ENCODE measurements around the gene ZNF600. TPM values are rescaled to one million over a fixed set of nuclear protein-coding genes. Genes with fewer than 3 reads are reported as not detected.
"Not testable (repeated sequence)": the region's sequence is repeated elsewhere in the genome, so short reads cannot be mapped to it uniquely, and the experiment has no call there.

The ZNF600 gene
- total and polyA plus RNA-seq, 2 of the 13 experiments (the other 11 are each of a cell fraction or from before 2014, with no cell fraction given) = 15.0 to 16.4 TPM

GRCh38 chr19:52786464-52787354 lies at the start of gene ZNF600 (continued):
- TF ChIP-seq IRF9 (CRISPR knock-in tag; IDR thresholded peaks at IDR 0.05; ENCODE audit: borderline replicate concordance) = peak; percentile 32; the same call in 1 of the 2 replicates
- TF ChIP-seq THAP11 (CRISPR knock-in tag; IDR thresholded peaks at IDR 0.05) = peak; percentile 63
- TF ChIP-seq ZNF782 (CRISPR knock-in tag; IDR thresholded peaks at IDR 0.05; ENCODE audit: borderline replicate concordance) = peak; percentile 31; the same call in 1 of the 2 replicates
- TF ChIP-seq SALL1 (CRISPR knock-in tag; IDR thresholded peaks at IDR 0.05) = 0 out of 2 replicates have a peak, but pooled peaks have one; percentile 49
- peak; percentile 64 for TF ChIP-seq RBFOX2 (IDR thresholded peaks at IDR 0.05; ENCODE audit: low read depth, low read length)
- peak; percentile 8; the same call in 1 of the 2 replicates for TF ChIP-seq RARA (CRISPR knock-in tag; IDR thresholded peaks at IDR 0.05)
- peak; percentile 75 for TF ChIP-seq POGZ (CRISPR knock-in tag; IDR thresholded peaks at IDR 0.05)
- peak; percentile 72 to 87 for TF ChIP-seq POLR2A (IDR thresholded peaks at IDR 0.05; ENCODE audit: insufficient read depth in 1 of 2, low read depth in 2 of 2, low read length in 2 of 2)
- TF ChIP-seq TOPORS (CRISPR knock-in tag; IDR thresholded peaks at IDR 0.05) = 0 out of 2 replicates have a peak, but pooled peaks have one; percentile 64
- TF ChIP-seq GATAD2A (CRISPR knock-in tag; IDR thresholded peaks at IDR 0.05) = peak; percentile 27; the same call in 1 of the 2 replicates
- 0 out of 2 replicates have a peak, but pooled peaks have one; percentile 49 for TF ChIP-seq ZNF280B (CRISPR knock-in tag; IDR thresholded peaks at IDR 0.05; ENCODE audit: borderline replicate concordance)
- TF ChIP-seq ZNF639 (CRISPR knock-in tag; conservative IDR thresholded peaks at IDR 0.05) = 0 out of 2 replicates have a peak, but pooled peaks have one; percentile 17
- TF ChIP-seq KAT8 (CRISPR knock-in tag; IDR thresholded peaks at IDR 0.05) = peak; percentile 77
- TF ChIP-seq ZFP90 (CRISPR knock-in tag; IDR thresholded peaks at IDR 0.05; ENCODE audit: borderline replicate concordance) = 0 out of 2 replicates have a peak, but pooled peaks have one; percentile 29
- peak; percentile 47; the same call in 1 of the 2 replicates for TF ChIP-seq HINFP (CRISPR knock-in tag; IDR thresholded peaks at IDR 0.05; ENCODE audit: low read depth)
- 0 out of 4 replicates have a peak, but pooled peaks of 1 of the 2 experiments have one; percentile 10 for TF ChIP-seq EP300 (IDR thresholded peaks at IDR 0.05; ENCODE audit: low read depth in 2 of 2, low read length in 2 of 2)
- TF ChIP-seq EP300 (CRISPR knock-in tag; IDR thresholded peaks at IDR 0.05; ENCODE audit: borderline replicate concordance) = not testable (repeated sequence)
- 0 out of 2 replicates have a peak, but pooled peaks have one; percentile 51 for TF ChIP-seq KLF12 (CRISPR knock-in tag; IDR thresholded peaks at IDR 0.05; ENCODE audit: borderline replicate concordance)
- peak; percentile 82; the same call in 1 of the 2 replicates for TF ChIP-seq ZMYM4 (CRISPR knock-in tag; IDR thresholded peaks at IDR 0.05)
- peak; percentile 81 for TF ChIP-seq POLR2G (IDR thresholded peaks at IDR 0.05; ENCODE audit: low read depth, low read length)
- peak; percentile 18; the same call in 1 of the 2 replicates for TF ChIP-seq FOXJ3 (CRISPR knock-in tag; IDR thresholded peaks at IDR 0.05; ENCODE audit: borderline replicate concordance)
- TF ChIP-seq ZSCAN9 (CRISPR knock-in tag; IDR thresholded peaks at IDR 0.05; ENCODE audit: borderline replicate concordance) = 0 out of 2 replicates have a peak, but pooled peaks have one; percentile 17
- peak; percentile 13; the same call in 1 of the 2 replicates for TF ChIP-seq ZBTB7B (CRISPR knock-in tag; IDR thresholded peaks at IDR 0.05)
- TF ChIP-seq SP4 (CRISPR knock-in tag; IDR thresholded peaks at IDR 0.05) = peak; percentile 70

Measured in HepG2 (cell line).